ENCODE measurements around the gene NSD2. TPM values are rescaled to one million over a fixed set of nuclear protein-coding genes. Genes with fewer than 3 reads are reported as not detected.

The NSD2 gene
- total RNA-seq, 2 experiments from 2014 or later = 263 to 367 TPM

- Mint-ChIP-seq H3K4me1 (peaks cover 39% of the 10 kb centered on the region), H3K4me3 (no peak overlapping the region), H3K27me3 (no peaks in the 10 kb centered on the region), H3K27ac (no peak overlapping the region), H3K36me3 (peaks cover 10% of the 10 kb centered on the region), H3K9me3 (ENCODE audit: low read depth) (no peaks in the 10 kb centered on the region)
- CTCF ChIA-PET = no interaction called here
- DNase-seq (no peak), ATAC-seq (no peak)
Observed at GRCh38 chr4:1850276-1850675, 20.9 kb upstream of the NSD2 start.

- no peaks in the 10 kb centered on the region for H3K9me3 Mint-ChIP-seq (ENCODE audit: low read depth)
Observed at GRCh38 chr4:1851160-1851559, 20.0 kb upstream of the NSD2 start.

DNA sequence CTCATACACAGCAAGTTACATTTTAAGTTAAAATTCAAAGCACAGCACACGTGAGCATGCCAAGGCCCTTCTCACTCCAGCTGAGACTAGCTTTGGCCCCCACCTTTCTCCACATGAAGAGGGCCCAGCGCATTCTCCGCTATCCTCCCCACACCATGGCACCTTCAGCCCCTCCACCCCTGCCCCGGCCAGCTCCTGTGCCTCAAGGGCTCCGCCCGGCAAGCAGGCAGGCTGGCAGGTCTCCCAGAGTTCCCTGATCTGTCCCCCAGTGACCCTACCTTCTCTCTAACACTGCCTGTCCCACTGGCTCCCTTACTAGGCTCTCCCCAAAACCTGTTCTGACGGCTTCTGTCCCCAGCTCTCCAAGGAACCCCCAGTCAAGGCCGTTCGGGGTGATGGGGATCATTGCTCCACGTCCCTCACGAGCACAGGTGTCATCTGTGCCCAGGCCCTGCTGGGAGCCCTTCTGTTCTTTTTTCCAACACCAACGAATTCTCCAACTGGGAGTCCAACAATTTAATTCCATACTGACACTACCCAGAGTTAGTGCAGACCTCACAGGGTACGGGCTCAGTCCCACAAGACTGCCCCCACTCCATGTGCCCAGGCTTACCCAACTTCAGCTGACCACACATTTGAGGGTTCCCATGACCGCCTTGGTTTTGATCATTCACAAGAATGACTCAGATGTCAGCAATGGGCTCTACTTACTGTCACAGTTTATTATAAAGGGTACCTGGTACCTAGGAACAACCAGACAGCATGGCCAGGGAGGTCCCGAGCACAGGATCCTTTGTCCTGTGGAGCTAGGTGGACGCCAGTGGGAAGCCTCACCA, 19.4 kb upstream of the NSD2 start:
- Mint-ChIP-seq H3K4me3 (no peak overlapping the region), H3K9me3 (ENCODE audit: low read depth) (no peaks in the 10 kb centered on the region), H3K36me3 (peaks cover 5% of the 10 kb centered on the region), H3K27me3 (no peaks in the 10 kb centered on the region), H3K4me1 (peaks cover 40% of the 10 kb centered on the region), H3K27ac (peak overlapping the region; percentile 50)
- ATAC-seq = no peak
- CTCF ChIA-PET = interaction anchor here (1.1 to 1.5 kb wide), 4 partner anchors 11 to 48 kb away, joined by 3 to 4 read pairs (median 4); no protein-coding TSS in a partner anchor
- DNase-seq = no peak

More at GRCh38 chr4:1851160-1851559, 20.0 kb upstream of the NSD2 start:
- no peak overlapping the region for H3K27ac Mint-ChIP-seq
- H3K27me3 Mint-ChIP-seq = no peaks in the 10 kb centered on the region
- CTCF ChIA-PET = interaction anchor here (1.1 to 1.5 kb wide), 3 partner anchors 12 to 48 kb away, joined by 3 to 4 read pairs (median 4); no protein-coding TSS in a partner anchor
- H3K4me3 Mint-ChIP-seq = no peak overlapping the region
- no peak for ATAC-seq
- H3K36me3 Mint-ChIP-seq = peaks cover 10% of the 10 kb centered on the region
- peaks cover 39% of the 10 kb centered on the region for H3K4me1 Mint-ChIP-seq
- DNase-seq = no peak

DNA sequence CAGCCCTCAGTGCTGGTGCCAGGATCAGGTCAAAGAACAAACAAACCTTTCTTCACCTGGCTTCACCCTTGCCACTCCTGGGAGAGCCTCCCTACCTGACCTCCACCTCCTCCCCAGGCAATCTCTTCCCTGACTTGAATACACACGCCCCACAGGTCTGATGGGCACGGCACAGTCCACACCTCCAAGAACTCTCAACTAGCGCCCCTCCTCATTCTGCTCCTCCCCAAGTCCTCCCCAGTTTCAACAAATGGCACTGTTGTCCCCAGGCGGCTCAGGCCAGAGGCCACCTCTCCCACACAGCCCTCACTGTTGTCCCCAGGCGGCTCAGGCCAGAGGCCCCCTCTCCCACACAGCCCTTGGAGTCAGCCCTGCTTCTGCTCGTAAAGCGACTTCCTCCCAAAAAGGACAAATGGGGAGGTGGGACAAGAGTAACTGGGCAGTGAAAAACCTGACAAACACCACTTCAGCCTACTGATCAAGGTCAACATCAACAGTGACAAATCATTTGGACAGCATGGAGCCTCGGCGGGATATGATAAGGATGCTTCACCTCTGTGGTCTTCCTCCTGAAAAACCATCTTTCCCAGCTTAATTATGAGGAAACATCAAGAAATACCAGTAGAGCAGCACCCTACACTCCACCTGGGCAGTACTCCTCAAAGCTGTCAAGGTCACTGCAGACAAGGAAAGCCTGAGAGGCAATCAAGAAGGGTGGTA, 18.1 kb upstream of the NSD2 start:
- H3K36me3 Mint-ChIP-seq = peaks cover 2% of the 10 kb centered on the region
- H3K4me1 Mint-ChIP-seq = peaks cover 49% of the 10 kb centered on the region
- H3K27me3 Mint-ChIP-seq = no peaks in the 10 kb centered on the region
- DNase-seq (no peak), ATAC-seq (no peak)
- no peak overlapping the region for H3K27ac Mint-ChIP-seq
- no peaks in the 10 kb centered on the region for H3K9me3 Mint-ChIP-seq (ENCODE audit: low read depth)
- CTCF ChIA-PET = interaction anchor here (1.1 to 1.4 kb wide), 2 partner anchors 47 to 107 kb away, joined by 3 to 4 read pairs; no protein-coding TSS in a partner anchor
- no peak overlapping the region for H3K4me3 Mint-ChIP-seq

DNA sequence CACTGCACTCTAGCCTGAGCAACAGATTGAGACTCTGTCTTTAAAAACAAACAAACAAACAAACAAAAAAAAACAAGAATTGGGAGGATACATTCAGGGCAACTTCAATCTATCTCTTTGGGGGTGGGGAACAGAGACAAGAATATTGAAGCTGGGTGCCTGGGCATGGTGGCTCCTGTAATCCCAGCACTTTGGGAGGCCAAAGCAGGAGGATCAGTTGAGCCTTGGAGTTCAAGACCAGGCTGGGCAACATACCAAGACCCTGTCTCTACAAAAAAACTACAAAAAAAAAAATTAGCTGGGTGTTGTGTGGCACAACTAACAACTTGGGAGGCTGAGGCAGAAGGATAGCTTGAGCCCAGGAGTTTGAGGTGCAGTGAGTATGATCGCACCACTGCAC, 16.4 kb upstream of the NSD2 start:
- Mint-ChIP-seq H3K9me3 (ENCODE audit: low read depth) (no peaks in the 10 kb centered on the region), H3K27me3 (no peaks in the 10 kb centered on the region), H3K4me1 (peaks cover 49% of the 10 kb centered on the region), H3K4me3 (peak overlapping the region; percentile 73), H3K36me3 (peaks cover 2% of the 10 kb centered on the region), H3K27ac (peak overlapping the region; percentile 61)
- CTCF ChIA-PET = interaction anchor here (1.1 to 3.9 kb wide), 3 partner anchors 45 to 161 kb away, joined by 3 to 23 read pairs (median 5); no protein-coding TSS in a partner anchor
- ATAC-seq (no peak), DNase-seq (no peak)

GRCh38 chr4:1855333-1856070, 15.7 kb upstream of the NSD2 start:
- peak overlapping the region; percentile 61 for H3K27ac Mint-ChIP-seq
- H3K9me3 Mint-ChIP-seq (ENCODE audit: low read depth) = no peaks in the 10 kb centered on the region
- peak; percentile 3 for ATAC-seq
- H3K27me3 Mint-ChIP-seq = no peaks in the 10 kb centered on the region
- CTCF ChIA-PET = interaction anchor here (0.6 to 3.9 kb wide), 7 partner anchors 15 to 162 kb away, joined by 3 to 23 read pairs (median 4); partner anchors contain the start of gene NSD2
- H3K36me3 Mint-ChIP-seq = peaks cover 2% of the 10 kb centered on the region
- DNase-seq = peak; percentile 60
- H3K4me3 Mint-ChIP-seq = peak overlapping the region; percentile 73
- peaks cover 46% of the 10 kb centered on the region for H3K4me1 Mint-ChIP-seq

- peak within 1 kb of the TSS; percentile 71 for H3K27ac Mint-ChIP-seq
- H3K36me3 Mint-ChIP-seq = peaks cover 2% of the 10 kb centered on the region
- ATAC-seq (peak; percentile 94), DNase-seq (peak; percentile 97)
- peaks cover 42% of the 10 kb centered on the region for H3K4me1 Mint-ChIP-seq
- no peaks in the 10 kb centered on the region for H3K27me3 Mint-ChIP-seq
- H3K9me3 Mint-ChIP-seq (ENCODE audit: low read depth) = no peaks in the 10 kb centered on the region
- CTCF ChIA-PET = interaction anchor here (1.0 to 3.9 kb wide), 7 partner anchors 15 to 147 kb away, joined by 3 to 23 read pairs (median 3); partner anchors contain the start of gene NSD2
- H3K4me3 Mint-ChIP-seq = peak within 1 kb of the TSS; percentile 78
Observed at GRCh38 chr4:1856071-1856942, 14.9 kb upstream of the NSD2 start, which contains the start of gene LETM1. LETM1 (minus strand) TSS chr4:1856156; CDS start chr4:1855950, 206 bp downstream.

- CTCF ChIA-PET = interaction anchor here (1.0 to 3.9 kb wide), 5 partner anchors 14 to 130 kb away, joined by 3 to 23 read pairs (median 4); partner anchors contain the start of gene NSD2
- H3K4me3 Mint-ChIP-seq = peak overlapping the region; percentile 78
- peaks cover 45% of the 10 kb centered on the region for H3K4me1 Mint-ChIP-seq
- no peaks in the 10 kb centered on the region for H3K9me3 Mint-ChIP-seq (ENCODE audit: low read depth)
- no peak for ATAC-seq
- peak overlapping the region; percentile 65 for H3K27ac Mint-ChIP-seq
- no peaks in the 10 kb centered on the region for H3K27me3 Mint-ChIP-seq
- DNase-seq = no peak
- peaks cover 2% of the 10 kb centered on the region for H3K36me3 Mint-ChIP-seq
Observed at GRCh38 chr4:1856943-1857699, 14.1 kb upstream of the NSD2 start.

- Mint-ChIP-seq H3K9me3 (ENCODE audit: low read depth) (no peaks in the 10 kb centered on the region), H3K27me3 (no peaks in the 10 kb centered on the region), H3K4me3 (no peak overlapping the region), H3K36me3 (peaks cover 2% of the 10 kb centered on the region), H3K4me1 (peaks cover 42% of the 10 kb centered on the region), H3K27ac (no peak overlapping the region)
- DNase-seq (no peak), ATAC-seq (no peak)
- CTCF ChIA-PET = no interaction called here
Observed at GRCh38 chr4:1857931-1858330, 13.3 kb upstream of the NSD2 start.

DNA sequence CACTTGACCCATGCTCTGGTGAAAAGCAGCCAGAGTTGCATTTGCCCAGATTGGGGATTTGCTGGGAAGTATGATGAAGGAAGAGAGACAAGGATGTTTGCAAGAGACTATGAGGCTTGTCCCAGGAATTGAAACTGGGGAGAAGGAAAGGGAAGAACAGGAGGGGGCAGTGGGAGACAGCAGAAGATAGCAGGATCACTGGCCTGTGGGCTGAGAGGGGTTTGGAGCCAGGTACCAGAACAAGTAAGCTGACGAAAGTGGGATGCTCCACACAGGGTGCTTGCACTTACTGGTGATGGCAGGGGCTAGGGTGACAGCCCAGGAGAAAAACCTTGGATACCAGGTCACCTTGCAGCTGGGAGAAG, 11.8 kb upstream of the NSD2 start:
- Mint-ChIP-seq H3K27ac (no peak overlapping the region), H3K9me3 (ENCODE audit: low read depth) (no peaks in the 10 kb centered on the region), H3K4me1 (peaks cover 38% of the 10 kb centered on the region), H3K36me3 (no peaks in the 10 kb centered on the region), H3K27me3 (no peaks in the 10 kb centered on the region), H3K4me3 (no peak overlapping the region)
- ATAC-seq (no peak), DNase-seq (no peak)
- CTCF ChIA-PET = interaction anchor here (0.7 to 3.4 kb wide), 2 partner anchors 41 to 212 kb away, joined by 3 to 17 read pairs; no protein-coding TSS in a partner anchor

- Mint-ChIP-seq H3K27ac (peak overlapping the region; percentile 78), H3K4me1 (peaks cover 27% of the 10 kb centered on the region), H3K36me3 (no peaks in the 10 kb centered on the region), H3K4me3 (peak overlapping the region; percentile 72), H3K9me3 (ENCODE audit: low read depth) (no peaks in the 10 kb centered on the region), H3K27me3 (no peaks in the 10 kb centered on the region)
- CTCF ChIA-PET = interaction anchor here (0.7 to 3.4 kb wide), 5 partner anchors 8 to 643 kb away, joined by 3 to 17 read pairs (median 3); partner anchors contain the start of gene NSD2
- peak; percentile 58 for DNase-seq
- ATAC-seq = peak; percentile 79
Observed at GRCh38 chr4:1862055-1862911, 8.9 kb upstream of the NSD2 start.
